ENCODE measurements around the gene BCL2L15. TPM values are rescaled to one million over a fixed set of nuclear protein-coding genes. Genes with fewer than 3 reads are reported as not detected.

The BCL2L15 gene
- total RNA-seq, 2 experiments from 2014 or later: 0.74 to 0.82 TPM

- ChIA-PET CTCF (interaction anchor here (0.7 kb wide), 1 partner anchor 133 kb away, joined by 4 read pairs; no protein-coding TSS in a partner anchor), POLR2A (no interaction called here)
Measured at GRCh38 chr1:113913887-113914664, 26.7 kb upstream of the BCL2L15 start.

DNA sequence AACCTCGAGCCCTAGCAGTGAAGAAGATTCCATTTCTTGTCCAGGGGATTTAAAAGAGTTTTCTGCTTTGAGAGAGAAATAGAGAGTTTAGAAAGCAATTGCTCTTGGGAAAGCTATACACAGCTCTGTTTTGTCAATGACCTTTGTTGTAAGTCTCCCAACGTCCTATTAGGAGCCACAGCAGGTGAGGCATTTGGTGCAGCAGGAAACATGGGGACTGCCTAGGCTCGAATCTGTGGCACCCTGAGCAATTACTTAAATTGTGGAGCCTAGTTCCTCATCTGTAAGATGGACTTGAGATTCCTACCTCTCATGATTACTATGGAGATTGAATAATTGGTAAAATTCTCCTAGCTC lies 25.9 kb upstream of the BCL2L15 start:
- CTCF ChIA-PET: no interaction called here

DNA sequence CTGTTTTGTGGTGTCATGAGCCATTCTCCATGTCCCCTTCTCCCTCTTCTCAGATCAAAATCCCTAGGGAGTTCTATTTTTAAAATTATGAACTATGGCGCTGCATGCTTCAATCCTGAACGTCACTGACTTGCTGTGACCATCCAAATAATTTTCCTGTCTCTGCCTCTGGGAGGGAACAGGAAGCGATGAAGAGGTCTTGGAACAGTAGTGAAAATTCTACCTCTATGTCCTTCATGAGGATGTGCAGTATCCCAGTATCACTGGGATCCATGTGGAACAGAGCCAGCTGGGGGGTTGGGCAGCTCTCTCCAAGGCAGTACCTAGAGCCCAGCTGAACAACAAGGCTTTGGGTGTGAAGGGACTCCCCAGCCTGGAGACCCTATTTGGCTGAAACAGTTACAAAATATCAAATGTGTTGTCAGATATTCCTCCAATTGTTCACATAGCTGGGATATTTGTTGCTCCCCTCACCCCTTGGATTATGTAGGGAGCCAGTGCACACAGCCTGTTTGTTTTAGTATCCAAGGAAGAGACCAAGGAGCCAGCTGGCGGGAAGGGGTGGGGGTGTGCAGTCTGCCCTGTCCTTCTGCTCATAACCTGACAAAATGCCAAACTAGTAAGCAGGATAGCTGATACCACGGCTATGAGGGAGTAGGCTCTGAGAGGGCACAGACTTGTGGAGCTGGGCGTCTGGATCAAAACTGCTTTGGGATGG lies 25.4 kb upstream of the BCL2L15 start:
- ChIA-PET POLR2A (no interaction called here), CTCF (no interaction called here)

More for the DNA sequence above, 25.9 kb upstream of the BCL2L15 start:
- POLR2A ChIA-PET: no interaction called here

DNA sequence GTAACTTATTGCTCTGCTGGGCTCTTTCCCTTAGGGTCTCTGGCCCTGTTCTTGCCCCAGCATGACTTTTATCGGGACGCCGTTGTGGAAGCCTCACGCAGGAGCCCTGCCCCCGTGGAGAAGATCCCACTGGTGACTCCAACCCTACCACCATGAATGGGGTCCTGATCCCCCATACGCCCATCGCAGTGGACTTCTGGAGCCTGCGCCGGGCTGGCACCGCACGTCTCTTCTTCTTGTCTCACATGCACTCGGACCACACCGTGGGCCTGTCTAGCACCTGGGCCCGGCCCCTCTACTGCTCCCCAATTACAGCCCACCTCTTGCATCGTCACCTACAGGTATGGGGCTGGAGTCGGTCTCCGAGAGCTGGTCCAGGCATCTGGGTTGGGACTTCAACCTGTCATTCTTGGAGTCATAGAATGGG lies 18.1 kb upstream of the BCL2L15 start:
- CTCF ChIA-PET: interaction anchor here (0.7 to 4.8 kb wide), 3 partner anchors 24 to 518 kb away, joined by 3 to 31 read pairs (median 11); partner anchors contain the start of gene HIPK1
- POLR2A ChIA-PET: interaction anchor here (0.6 to 4.2 kb wide), 4 partner anchors 12 to 94 kb away, joined by 3 to 61 read pairs (median 16); partner anchors contain the start of genes HIPK1 and RSBN1

- ChIA-PET CTCF (interaction anchor here (1.0 to 4.8 kb wide), 5 partner anchors 12 to 70 kb away, joined by 3 to 31 read pairs (median 3); partner anchors contain the start of gene HIPK1), POLR2A (interaction anchor here (0.6 to 4.2 kb wide), 11 partner anchors 25 to 949 kb away, joined by 3 to 61 read pairs (median 6); partner anchors contain the start of genes HIPK1, RSBN1 and SLC16A1)
Measured at GRCh38 chr1:113904674-113905434, 17.5 kb upstream of the BCL2L15 start, which contains the start of the genes AP4B1 and DCLRE1B. Gene AP4B1, minus strand, starts transcription at chr1:113904799. Its CDS starts 82 bp downstream, at chr1:113904717. Gene DCLRE1B, plus strand, starts transcription at chr1:113905326. Its CDS starts 261 bp downstream, at chr1:113905587.

GRCh38 chr1:113904293-113904673 lies 16.9 kb upstream of the BCL2L15 start:
- CTCF ChIA-PET: interaction anchor here (0.7 to 4.8 kb wide), 7 partner anchors 12 to 69 kb away, joined by 3 to 31 read pairs (median 3); partner anchors contain the start of gene HIPK1
- POLR2A ChIA-PET: interaction anchor here (0.6 to 4.2 kb wide), 11 partner anchors 15 to 948 kb away, joined by 3 to 61 read pairs (median 4); partner anchors contain the start of genes HIPK1, RSBN1 and SLC16A1

DNA sequence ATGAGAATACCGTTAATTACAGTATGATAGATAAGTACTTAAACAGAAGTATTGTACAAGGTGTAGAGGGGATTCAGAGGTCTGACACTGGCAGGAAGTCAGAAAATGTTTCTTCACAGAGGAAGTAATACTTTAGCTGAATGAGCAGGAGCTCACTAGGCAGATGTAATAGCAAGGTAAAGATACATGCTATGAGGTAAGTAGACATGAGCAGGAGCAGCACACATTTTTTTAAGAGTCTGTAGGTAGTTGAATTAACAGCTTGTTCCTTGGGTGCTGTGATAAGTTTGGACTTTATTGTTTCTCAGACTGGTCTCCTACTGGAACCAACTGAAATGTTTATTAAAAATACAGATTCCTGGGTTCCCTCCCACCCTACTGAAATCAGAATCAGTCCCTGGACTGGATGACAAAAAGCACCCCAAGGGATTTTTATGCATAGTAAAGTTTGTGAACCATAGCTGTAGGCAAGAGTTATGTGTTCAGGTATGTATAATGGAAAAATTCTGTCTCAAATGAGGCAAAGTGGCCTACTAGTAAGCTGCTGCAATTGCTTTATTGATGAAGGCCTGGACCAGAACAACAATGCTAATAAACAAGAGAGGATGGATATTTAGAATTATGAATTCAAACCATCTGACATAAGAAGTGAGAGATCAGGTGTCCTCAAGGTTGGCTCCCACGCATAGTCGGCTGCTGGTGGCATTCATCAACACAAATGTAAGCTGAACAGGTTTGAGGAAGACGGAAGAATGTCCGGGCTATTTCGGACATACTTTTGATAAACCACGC lies 16.3 kb upstream of the BCL2L15 start:
- POLR2A ChIA-PET: interaction anchor here (0.6 to 4.2 kb wide), 11 partner anchors 14 to 948 kb away, joined by 3 to 61 read pairs (median 4); partner anchors contain the start of genes HIPK1, RSBN1 and SLC16A1
- CTCF ChIA-PET: interaction anchor here (0.7 to 4.8 kb wide), 7 partner anchors 11 to 69 kb away, joined by 3 to 31 read pairs (median 3); partner anchors contain the start of gene HIPK1

DNA sequence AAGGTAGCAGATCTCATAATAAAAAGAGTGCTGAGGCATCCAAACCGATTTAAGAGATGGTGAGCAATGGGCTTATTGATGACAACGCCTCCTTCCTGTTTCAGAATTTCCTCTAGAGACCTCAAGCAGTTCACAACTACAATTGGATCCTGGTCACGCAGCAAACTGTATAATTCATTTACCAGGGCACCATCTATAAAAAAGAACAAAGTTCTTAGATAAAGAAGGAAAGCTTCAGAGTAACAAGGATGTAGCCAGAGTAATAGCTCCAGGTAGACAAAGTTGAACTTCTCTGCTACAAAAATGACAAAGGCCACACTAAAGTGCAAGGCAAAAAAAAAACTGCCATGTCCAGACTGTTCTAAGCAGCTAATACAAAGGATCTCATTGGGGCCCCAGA lies 13.8 kb upstream of the BCL2L15 start:
- CTCF ChIA-PET: interaction anchor here (0.6 kb wide), 1 partner anchor 47 kb away, joined by 3 read pairs; no protein-coding TSS in a partner anchor
- POLR2A ChIA-PET: interaction anchor here (0.7 kb wide), 1 partner anchor 20 kb away, joined by 4 read pairs; no protein-coding TSS in a partner anchor

DNA sequence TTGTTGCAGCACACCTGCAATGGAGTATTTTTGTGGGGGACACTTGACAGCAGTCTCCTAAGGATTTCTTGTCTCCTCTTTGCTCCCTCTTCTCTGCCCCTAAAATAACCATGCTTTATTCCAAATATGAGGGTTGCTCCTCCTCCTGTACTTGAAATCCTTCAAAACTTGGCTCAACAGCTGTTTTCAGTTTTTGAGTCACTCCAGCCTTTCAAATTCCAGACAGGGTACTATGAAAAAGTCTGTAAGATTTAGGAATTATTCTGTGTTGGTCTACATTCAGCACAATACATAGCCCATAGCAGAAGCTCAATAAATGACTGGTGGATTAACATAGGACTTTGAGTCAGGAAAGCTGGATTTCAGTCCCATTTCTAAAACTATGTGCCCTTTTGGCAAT lies 11.7 kb upstream of the BCL2L15 start:
- POLR2A ChIA-PET: no interaction called here
- CTCF ChIA-PET: no interaction called here

GRCh38 chr1:113898241-113898814 lies 10.9 kb upstream of the BCL2L15 start:
- POLR2A ChIA-PET: no interaction called here
- CTCF ChIA-PET: interaction anchor here (1.4 kb wide), 1 partner anchor 23 kb away, joined by 3 read pairs; no protein-coding TSS in a partner anchor

DNA sequence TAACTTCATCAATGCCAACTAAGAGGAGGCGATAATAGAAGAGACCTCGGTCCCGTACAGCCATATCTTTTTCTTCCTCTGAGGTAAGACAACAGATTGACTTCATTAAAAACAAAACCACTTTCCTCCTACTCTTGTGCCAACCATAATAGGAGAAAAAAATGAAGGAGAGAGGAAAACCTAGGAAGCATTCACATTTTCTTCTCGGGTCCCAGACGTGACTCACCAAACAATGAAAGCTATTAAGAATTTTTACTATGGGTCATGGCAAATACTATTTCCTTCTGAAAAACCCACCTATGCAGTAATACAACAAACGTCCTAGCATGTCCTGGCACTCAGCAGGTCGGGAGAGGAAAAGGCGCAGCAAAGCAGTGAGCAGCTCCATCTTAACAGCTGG lies 8.6 kb upstream of the BCL2L15 start:
- ChIA-PET POLR2A (no interaction called here), CTCF (interaction anchor here (1.1 kb wide), 1 partner anchor 12 kb away, joined by 4 read pairs; no protein-coding TSS in a partner anchor)

DNA sequence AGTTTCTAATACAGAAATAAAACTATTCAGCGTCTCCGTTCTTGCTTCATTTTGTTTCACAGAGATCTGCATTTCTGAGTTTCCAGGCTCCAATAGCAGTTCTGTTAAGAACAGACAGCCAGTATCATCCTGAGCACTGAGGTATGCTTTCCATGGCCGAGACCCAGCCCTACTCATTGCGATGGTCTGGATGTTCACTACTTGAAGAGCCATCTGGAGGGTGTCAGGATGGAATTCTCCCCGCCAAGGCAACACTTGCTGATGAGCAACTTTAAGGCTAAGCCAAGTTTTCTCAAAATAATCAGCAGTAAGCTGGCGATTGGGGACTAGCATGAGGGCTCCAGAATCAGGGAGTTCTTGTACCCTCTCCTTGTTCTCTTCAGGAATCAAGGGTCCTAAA lies 7.7 kb upstream of the BCL2L15 start:
- ChIA-PET POLR2A (no interaction called here), CTCF (no interaction called here)

DNA sequence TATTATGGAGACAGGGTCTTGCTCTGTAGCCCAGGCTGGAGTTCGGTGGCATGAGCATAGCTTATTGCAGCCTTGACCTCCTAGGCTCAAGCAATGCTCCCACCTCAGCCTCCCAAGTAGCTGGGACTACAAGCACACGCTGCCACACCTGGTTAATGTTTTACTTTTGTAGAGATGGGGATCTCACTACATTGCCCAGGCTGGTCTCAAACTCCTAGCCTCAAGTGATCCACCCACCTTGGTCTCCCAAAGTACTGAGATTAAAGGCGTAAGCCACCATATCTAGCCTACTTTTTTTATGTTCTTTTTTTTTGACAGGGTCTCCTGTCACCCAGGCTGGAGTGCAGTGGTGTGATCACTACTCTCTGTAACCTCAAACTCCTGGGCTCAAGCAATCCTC lies 5.9 kb upstream of the BCL2L15 start:
- CTCF ChIA-PET: interaction anchor here (0.6 to 1.0 kb wide), 2 partner anchors 11 to 157 kb away, joined by 3 read pairs; no protein-coding TSS in a partner anchor
- POLR2A ChIA-PET: no interaction called here

DNA sequence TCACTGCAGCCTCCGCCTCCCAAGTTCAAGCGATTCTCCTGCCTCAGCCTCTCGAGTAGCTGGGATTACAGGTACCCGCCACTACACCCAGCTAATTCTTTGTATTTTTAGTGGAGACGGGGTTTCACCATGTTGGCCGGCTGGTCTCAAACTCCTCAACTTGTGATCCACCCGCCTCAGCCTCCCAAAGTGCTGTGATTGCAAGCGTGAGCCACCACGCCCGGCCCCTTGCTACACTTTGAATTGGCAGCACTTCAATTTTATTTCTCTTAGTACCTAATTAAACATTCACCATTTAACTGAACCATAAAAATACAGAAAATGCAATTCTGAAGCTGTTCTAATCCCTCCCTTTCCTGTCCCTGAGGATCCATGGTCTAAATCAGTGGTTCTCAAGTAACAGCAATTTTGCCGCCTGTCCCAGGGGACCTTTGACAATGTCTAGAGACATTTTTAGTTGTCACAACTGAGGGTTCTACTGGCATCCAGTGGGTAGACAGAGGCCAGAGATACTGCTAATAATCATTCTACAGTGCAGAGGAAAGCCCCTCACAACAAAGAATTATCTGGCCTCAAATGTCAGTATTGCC lies 4.3 kb upstream of the BCL2L15 start:
- ChIA-PET CTCF (no interaction called here), POLR2A (interaction anchor here (0.6 kb wide), 1 partner anchor 32 kb away, joined by 3 read pairs; no protein-coding TSS in a partner anchor)

DNA sequence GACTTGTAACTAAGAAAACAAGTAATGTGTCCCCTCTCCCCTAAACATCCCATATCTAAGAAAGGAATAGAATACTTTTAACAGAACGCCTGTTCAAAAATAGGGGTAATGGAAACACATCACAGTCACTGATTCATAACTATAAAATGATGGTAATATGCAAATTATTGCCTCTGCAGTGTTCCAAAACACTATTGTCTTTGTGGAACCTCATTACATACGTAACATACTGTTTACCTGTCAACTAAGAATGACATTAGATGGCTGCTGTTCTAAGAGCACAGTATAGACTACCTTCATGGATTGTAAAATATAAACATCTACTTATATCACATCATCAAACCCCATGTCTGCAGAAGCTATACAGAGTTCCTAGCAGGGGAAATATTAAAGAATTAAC lies 3.4 kb upstream of the BCL2L15 start:
- POLR2A ChIA-PET: interaction anchor here (0.6 kb wide), 1 partner anchor 9 kb away, joined by 6 read pairs; no protein-coding TSS in a partner anchor

GRCh38 chr1:113886417-113887401 lies 672 bp downstream of the BCL2L15 start:
- ChIA-PET POLR2A (no interaction called here), CTCF (no interaction called here)

More for the DNA sequence above, 3.4 kb upstream of the BCL2L15 start:
- CTCF ChIA-PET: interaction anchor here (0.7 kb wide), 2 partner anchors 22 to 86 kb away, joined by 3 to 6 read pairs; no protein-coding TSS in a partner anchor
